Endothelial cell of hepatic sinusoid (primary cell): ENCODE measurements around the gene LDB3.

Experiments used
- in situ Hi-C: cut with HindIII; loops from 2 replicates; pipeline ENCODE4 v1.10.0; 2017; ENCODE audit warnings: low sequenced_read_pairs

LDB3 gene

GRCh38 chr10:86755740-86756510 lies 87.6 kb downstream of the LDB3 start:
- in situ Hi-C loops, result loop anchor here (5.0 kb wide), 1 partner anchor 91 kb away; no protein-coding TSS in a partner anchor

GRCh38 chr10:86756511-86757112 lies 88.3 kb downstream of the LDB3 start, which contains the start of gene BMPR1A:
TSS of gene BMPR1A (plus strand) at chr10:86756619. CDS start at chr10:86876019, 119,400 bp downstream.
- in situ Hi-C loops, result loop anchor here (5.0 kb wide), 1 partner anchor 91 kb away; no protein-coding TSS in a partner anchor

- in situ Hi-C loops, result loop anchor here (5.0 kb wide), 1 partner anchor 90 kb away; no protein-coding TSS in a partner anchor
Measured at GRCh38 chr10:86757113-86757972, 89.0 kb downstream of the LDB3 start.

- in situ Hi-C loops, result loop anchor here (5.0 kb wide), 1 partner anchor 89 kb away; no protein-coding TSS in a partner anchor
Measured at GRCh38 chr10:86758189-86759072, 90.1 kb downstream of the LDB3 start.

GRCh38 chr10:86759073-86759672 lies 90.9 kb downstream of the LDB3 start:
- in situ Hi-C loops, result loop anchor here (5.0 kb wide), 1 partner anchor 88 kb away; no protein-coding TSS in a partner anchor

- in situ Hi-C loops, result no loop called here
Measured at GRCh38 chr10:86763404-86763803, 95.1 kb downstream of the LDB3 start.

GRCh38 chr10:86765548-86765947 lies 97.2 kb downstream of the LDB3 start:
- in situ Hi-C loops, result no loop called here

GRCh38 chr10:86768412-86769062 lies 100.2 kb downstream of the LDB3 start:
- in situ Hi-C loops, result no loop called here

GRCh38 chr10:86769991-86770390 lies 101.7 kb downstream of the LDB3 start:
- in situ Hi-C loops, result no loop called here

- in situ Hi-C loops, result no loop called here
Measured at GRCh38 chr10:86770412-86770960, 102.2 kb downstream of the LDB3 start.

GRCh38 chr10:86773498-86773897 lies 105.2 kb downstream of the LDB3 start:
- in situ Hi-C loops, result no loop called here

- in situ Hi-C loops, result no loop called here
Measured at GRCh38 chr10:86775056-86775869, 107.0 kb downstream of the LDB3 start.

GRCh38 chr10:86775870-86776180 lies 107.5 kb downstream of the LDB3 start:
- in situ Hi-C loops, result no loop called here

GRCh38 chr10:86779220-86780017 lies 111.1 kb downstream of the LDB3 start:
- in situ Hi-C loops, result loop anchor here (5.0 to 10.0 kb wide), 2 partner anchors 52 to 75 kb away; no protein-coding TSS in a partner anchor

GRCh38 chr10:86782701-86783418 lies 114.5 kb downstream of the LDB3 start:
- in situ Hi-C loops, result loop anchor here (5.0 to 10.0 kb wide), 2 partner anchors 56 to 78 kb away; no protein-coding TSS in a partner anchor

- in situ Hi-C loops, result loop anchor here (10.0 kb wide), 1 partner anchor 80 kb away; no protein-coding TSS in a partner anchor
Measured at GRCh38 chr10:86785037-86785436, 116.7 kb downstream of the LDB3 start.
